HCT116 (cell line): ENCODE results near the gene KCNJ10. TPM values are rescaled to one million over a fixed set of nuclear protein-coding genes. Genes with fewer than 3 reads are reported as not detected.

ENCODE experiments used
- ATAC-seq: fragments of 200-7000 bp; cut with Tn5 transposase; 2 replicates; pipeline ENCODE4 v1.9.1; 2020; ENCODE audit warnings: mild to moderate bottlenecking, moderate library complexity
- BruUV-seq: library from RNA; stranded (reverse); fragments of 400-500 nt; replicated peaks from 2 replicates; lab custom pipeline; 2021; lab: Mats Ljungman, UMichigan
- CTCF ChIA-PET: fragments of 300-600 bp; sonication (Branson Sonifier 250); formaldehyde crosslinking; loops from one replicate; lab custom pipeline; 2021; ENCODE audit warnings: antibody characterized with exemption; lab: Charles Lee
- POLR2A ChIA-PET: fragments of 300-600, 350-600 bp; sonication (Branson Sonifier 250); formaldehyde crosslinking; loops from one replicate; lab custom pipeline; 2021; ENCODE audit warnings: antibody characterized with exemption; lab: Charles Lee
- RAD21 ChIA-PET, 2 experiments: fragments of 300-600 bp; sonication (Branson Sonifier 250); formaldehyde crosslinking; loops; one replicate each; lab custom pipeline; 2023; ENCODE audit warnings: low total read pairs in 2 of 2; ENCODE audit not compliant: uncharacterized antibody in 2 of 2, unreplicated experiment in 2 of 2, low non-redundant PET in 1 of 2; lab: Charles Lee
- DNase-seq: peaks from one replicate; pipeline ENCODE4 v3.0.0-alpha.2; 2010; ENCODE audit warnings: low read depth, low spot score
- H2AFZ ChIP-seq: fragments of 200-600 bp; shearing (Covaris generic), sonication (generic); 2 replicates; pipeline ENCODE4 v1.6.1; 2017; ENCODE audit warnings: low read depth, mixed run types, mixed read lengths, antibody characterized with exemption, low read length; ENCODE audit not compliant: poor library complexity, severe bottlenecking
- H3K27ac ChIP-seq: 2 replicates; pipeline ENCODE4 v1.5.1; 2012; ENCODE audit warnings: low read depth, low read length
- H3K27me3 ChIP-seq: fragments of 200-600 bp; sonication (generic); 2 replicates; pipeline ENCODE4 v1.6.1; 2016; ENCODE audit warnings: mixed run types, low read length, mixed read lengths; ENCODE audit not compliant: insufficient read depth
- H3K36me3 ChIP-seq, 2 experiments: fragments of 200-500 bp in 1 of 2; fragments of 200-600 bp in 1 of 2; sonication (Bioruptor generic) in 1 of 2; sonication (generic) in 1 of 2; 2 replicates each; pipeline versions ENCODE4 v1.5.1 to v1.6.1; 2014 to 2016; ENCODE audit warnings: low read length in 2 of 2, inconsistent platforms in 1 of 2, mixed read lengths in 1 of 2, mixed run types in 1 of 2; ENCODE audit not compliant: insufficient read depth in 2 of 2, control insufficient read depth in 1 of 2
- H3K4me1 ChIP-seq, 2 experiments: fragments of 200-600 bp in 1 of 2; sonication (generic) in 1 of 2; 2 replicates each; pipeline versions ENCODE4 v1.5.1 to v1.6.1; 2012 to 2017; ENCODE audit warnings: low read length in 2 of 2, inconsistent platforms in 1 of 2, mild to moderate bottlenecking in 1 of 2, mixed read lengths in 1 of 2, mixed run types in 1 of 2, moderate library complexity in 1 of 2; ENCODE audit not compliant: insufficient read depth in 2 of 2, control insufficient read depth in 1 of 2
- H3K4me2 ChIP-seq: fragments of 200-600 bp; sonication (generic); 2 replicates; pipeline ENCODE4 v1.6.1; 2017; ENCODE audit warnings: mixed run types, low read length, mixed read lengths
- H3K4me3 ChIP-seq, 2 experiments: fragments of 200-600 bp in 1 of 2; sonication (generic) in 1 of 2; replicated peaks in 1 of 2; 2 replicates each; pipeline ENCODE4 v1.5.1; 2011 to 2016; ENCODE audit warnings: low read length in 2 of 2, control low read depth in 1 of 2, low read depth in 1 of 2, mild to moderate bottlenecking in 1 of 2, mixed read lengths in 1 of 2, mixed run types in 1 of 2
- H3K79me2 ChIP-seq: fragments of 200-600 bp; sonication (generic); 2 replicates; pipeline ENCODE4 v1.6.1; 2017; ENCODE audit warnings: mild to moderate bottlenecking, mixed run types, low read length, moderate library complexity, mixed read lengths; ENCODE audit not compliant: insufficient read depth
- H3K9ac ChIP-seq: fragments of 200-600 bp; sonication (generic); 2 replicates; pipeline ENCODE4 v1.6.1; 2016; ENCODE audit warnings: low read length, mixed read lengths
- H3K9me2 ChIP-seq: fragments of 200-600 bp; sonication (generic), shearing (Covaris generic); 2 replicates; pipeline ENCODE4 v1.6.1; 2017; ENCODE audit warnings: mixed run types, mild to moderate bottlenecking, moderate library complexity; ENCODE audit not compliant: insufficient read depth
- H3K9me3 ChIP-seq, 2 experiments: fragments of 200-500 bp in 1 of 2; fragments of 200-600 bp in 1 of 2; sonication (Bioruptor generic) in 1 of 2; sonication (generic) in 1 of 2; 2 replicates each; pipeline ENCODE4 v1.6.1; 2014 to 2017; ENCODE audit warnings: low read length in 2 of 2, mixed read lengths in 2 of 2, inconsistent platforms in 1 of 2, low read depth in 1 of 2, mild to moderate bottlenecking in 1 of 2, mixed run types in 1 of 2, moderate library complexity in 1 of 2; ENCODE audit not compliant: control insufficient read depth in 1 of 2, insufficient read depth in 1 of 2
- H4K20me1 ChIP-seq: fragments of 200-600 bp; sonication (generic), shearing (Covaris generic); 2 replicates; pipeline ENCODE4 v1.6.1; 2017; ENCODE audit warnings: mixed run types, mild to moderate bottlenecking, moderate library complexity; ENCODE audit not compliant: insufficient read depth
- CBX3 ChIP-seq: IDR thresholded peaks from 2 replicates; pipeline ENCODE4 v1.6.1; 2012; ENCODE audit warnings: low read depth
- EGR1 ChIP-seq: IDR thresholded peaks from 2 replicates; pipeline ENCODE4 v1.6.1; 2012; ENCODE audit warnings: low read depth
- ELF1 ChIP-seq: IDR thresholded peaks from 2 replicates; pipeline ENCODE4 v1.6.1; 2012; ENCODE audit warnings: low read depth, borderline replicate concordance
- EZH2 ChIP-seq: fragments of 200-600 bp; sonication (generic); IDR thresholded peaks from 2 replicates; pipeline ENCODE4 v1.6.1; 2017; ENCODE audit warnings: antibody characterized with exemption, mixed run types
- EZH2phosphoT487 ChIP-seq: fragments of 200-600 bp; IDR thresholded peaks from 2 replicates; pipeline ENCODE4 v1.6.1; 2018; ENCODE audit warnings: antibody characterized with exemption, borderline replicate concordance
- FOSL1 ChIP-seq: IDR thresholded peaks from 2 replicates; pipeline ENCODE4 v1.6.1; 2012; ENCODE audit warnings: low read depth
- JUND ChIP-seq: IDR thresholded peaks from 2 replicates; pipeline ENCODE4 v1.6.1; 2012
- POLR2AphosphoS5 ChIP-seq: IDR thresholded peaks from 2 replicates; pipeline ENCODE4 v1.6.1; 2011; ENCODE audit warnings: mild to moderate bottlenecking, low read depth, low read length, moderate library complexity
- RAD21 ChIP-seq: IDR thresholded peaks from 2 replicates; pipeline ENCODE4 v1.6.1; 2012; ENCODE audit warnings: low read depth, mild to moderate bottlenecking
- SIN3A ChIP-seq: IDR thresholded peaks from 2 replicates; pipeline ENCODE4 v1.6.1; 2012; ENCODE audit warnings: low read depth
- SP1 ChIP-seq: IDR thresholded peaks from 2 replicates; pipeline ENCODE4 v1.6.1; 2012; ENCODE audit warnings: low read depth
- TCF7L2 ChIP-seq: IDR thresholded peaks from 2 replicates; pipeline ENCODE4 v1.7.0; 2011; ENCODE audit warnings: borderline replicate concordance, inconsistent platforms; ENCODE audit not compliant: insufficient read depth, insufficient read length; ENCODE audit errors: extremely low read depth
- ZNF274 ChIP-seq: fragments of 200-500 bp; sonication (Bioruptor generic); IDR thresholded peaks from 2 replicates; pipeline ENCODE4 v1.6.1; 2014; ENCODE audit warnings: mild to moderate bottlenecking, low read depth, low read length, inconsistent platforms
- intact Hi-C: fragments of 100-400 bp; cut with micrococcal nuclease; formaldehyde crosslinking; loops from 2 replicates; pipeline ENCODE4 v1.10.0; 2022
- total RNA-seq: library from RNA; stranded (reverse); gene quantifications from one replicate; pipeline ENCODE4 v1.2.1, GENCODE V29; 2021; ENCODE audit not compliant: unreplicated experiment
- TF ChIP-seq, protein P1 (sequence below): IDR thresholded peaks from 2 replicates; pipeline ENCODE4 v1.6.1; 2012
- TF ChIP-seq, protein P2 (sequence below): IDR thresholded peaks from 2 replicates; pipeline ENCODE4 v1.6.1; 2012

KCNJ10 gene
- total RNA-seq, 1 experiment from 2014 or later, result 0.57 TPM

GRCh38 chr1:159992161-159992560, 77.8 kb downstream of the KCNJ10 start:
- no peaks in the 10 kb centered on the region for H3K36me3 ChIP-seq
- intact Hi-C loops, result no loop called here
- no peak for ATAC-seq
- H3K27ac ChIP-seq, result no peak overlapping the region
- H3K9me2 ChIP-seq, result no peaks in the 10 kb centered on the region
- peaks cover 0 to 13% of the 10 kb centered on the region in 2 experiments; a peak in 2 of 4 replicates for H3K4me1 ChIP-seq
- H3K9me3 ChIP-seq, result no peaks in the 10 kb centered on the region
- BruUV-seq, result no TSS peak
- H3K27me3 ChIP-seq, result no peaks in the 10 kb centered on the region
- H2AFZ ChIP-seq, result no peak overlapping the region
- H3K9ac ChIP-seq, result no peak overlapping the region
- H3K79me2 ChIP-seq, result no peaks in the 10 kb centered on the region
- CTCF ChIA-PET, result interaction anchor here (1.5 kb wide), 1 partner anchor 15 kb away, joined by 9 read pairs; no protein-coding TSS in a partner anchor
- TF ChIP-seq ZNF274 (no peak), POLR2AphosphoS5 (no peak), SIN3A (no peak), SP1 (no peak), EZH2phosphoT487 (no peak), JUND (no peak), FOSL1 (no peak), TCF7L2 (no peak), RAD21 (no peak), EGR1 (no peak), CBX3 (no peak), EZH2 (no peak), ELF1 (no peak)
- TF ChIP-seq, protein P1, sequence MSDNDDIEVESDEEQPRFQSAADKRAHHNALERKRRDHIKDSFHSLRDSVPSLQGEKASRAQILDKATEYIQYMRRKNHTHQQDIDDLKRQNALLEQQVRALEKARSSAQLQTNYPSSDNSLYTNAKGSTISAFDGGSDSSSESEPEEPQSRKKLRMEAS, result no peak
- TF ChIP-seq, protein P2, sequence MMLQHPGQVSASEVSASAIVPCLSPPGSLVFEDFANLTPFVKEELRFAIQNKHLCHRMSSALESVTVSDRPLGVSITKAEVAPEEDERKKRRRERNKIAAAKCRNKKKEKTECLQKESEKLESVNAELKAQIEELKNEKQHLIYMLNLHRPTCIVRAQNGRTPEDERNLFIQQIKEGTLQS, result no peak
- TF ChIP-seq, all 23 proteins: peak for 0
- no peak for DNase-seq
- Histone ChIP-seq H4K20me1 (no peaks in the 10 kb centered on the region), H3K4me3 (no peak overlapping the region), H3K4me2 (no peak overlapping the region)
- ChIA-PET POLR2A (no interaction called here), RAD21 (no interaction called here)
